IMR-90 (cell line): Measurements from ENCODE around the gene MPP4. TPM values are rescaled to one million over a fixed set of nuclear protein-coding genes. Genes with fewer than 3 reads are reported as not detected.

Experiments used
- ATAC-seq: fragments of 200-7000 bp; cut with Tn5 transposase; 2 replicates; pipeline ENCODE4 v1.9.1; 2020; ENCODE audit warnings: low read depth, mild to moderate bottlenecking, moderate library complexity
- BruUV-seq: library from RNA; stranded (reverse); fragments of 400-500 nt; replicated peaks from 2 replicates; lab custom pipeline; 2021; lab: Mats Ljungman, UMichigan
- CTCF ChIA-PET: fragments of 300-600 bp; formaldehyde crosslinking; extraction: SDS; loops from one replicate; lab custom pipeline; 2021; ENCODE audit warnings: antibody characterized with exemption; lab: Yijun Ruan, JAX
- POLR2A ChIA-PET: fragments of 300-600 bp; sonication (Branson Sonifier 250); formaldehyde crosslinking; loops from one replicate; lab custom pipeline; 2022; ENCODE audit warnings: antibody characterized with exemption; ENCODE audit not compliant: unreplicated experiment; lab: Charles Lee
- DNase-seq: peaks from one replicate; pipeline ENCODE4 v3.0.0; 2013
- H2AFZ ChIP-seq: replicated peaks from 2 replicates; pipeline ENCODE3; 2013; ENCODE audit warnings: low read length, mild to moderate bottlenecking; ENCODE audit not compliant: poor library complexity
- H2AK5ac ChIP-seq: 2 replicates; pipeline ENCODE4 v1.6.1; 2013; ENCODE audit warnings: low read depth, low read length, inconsistent platforms
- H2AK9ac ChIP-seq: replicated peaks from 2 replicates; pipeline ENCODE3; 2013; ENCODE audit warnings: mild to moderate bottlenecking, low read depth, low read length, moderate library complexity; ENCODE audit not compliant: poor library complexity
- H2BK120ac ChIP-seq: 2 replicates; pipeline ENCODE4 v1.6.1; 2013; ENCODE audit warnings: low read depth, low read length, inconsistent platforms
- H2BK15ac ChIP-seq: 3 replicates; pipeline ENCODE4 v1.6.1; 2013; ENCODE audit warnings: low read depth, low read length, inconsistent platforms
- H2BK20ac ChIP-seq: 2 replicates; pipeline ENCODE4 v1.6.1; 2013; ENCODE audit warnings: low read depth, mild to moderate bottlenecking, inconsistent platforms, low read length, moderate library complexity
- H2BK5ac ChIP-seq: 2 replicates; pipeline ENCODE4 v1.6.1; 2013; ENCODE audit warnings: mild to moderate bottlenecking, low read depth, low read length, inconsistent platforms; ENCODE audit not compliant: poor library complexity, severe bottlenecking
- H3K14ac ChIP-seq: replicated peaks from 2 replicates; pipeline ENCODE4 v1.6.1; 2013; ENCODE audit warnings: low read depth, low read length, inconsistent platforms
- H3K18ac ChIP-seq: 2 replicates; pipeline ENCODE4 v1.6.1; 2013; ENCODE audit warnings: low read depth, low read length, control low read depth
- H3K23ac ChIP-seq: 2 replicates; pipeline ENCODE4 v1.6.1; 2013; ENCODE audit warnings: low read depth, low read length, inconsistent platforms
- H3K27ac ChIP-seq: 2 replicates; pipeline ENCODE4 v1.5.1; 2013; ENCODE audit warnings: mild to moderate bottlenecking, control low read depth, low read length; ENCODE audit not compliant: insufficient read depth
- H3K27me3 ChIP-seq: 2 replicates; pipeline ENCODE4 v1.6.1; 2013; ENCODE audit warnings: low read length; ENCODE audit not compliant: control insufficient read depth, insufficient read depth
- H3K36me3 ChIP-seq: 2 replicates; pipeline ENCODE4 v1.6.1; 2013; ENCODE audit warnings: low read length, mixed read lengths; ENCODE audit not compliant: control insufficient read depth, insufficient read depth
- H3K4ac ChIP-seq: 2 replicates; pipeline ENCODE4 v1.6.1; 2013; ENCODE audit warnings: low read depth, low read length, inconsistent platforms
- H3K4me1 ChIP-seq: 2 replicates; pipeline ENCODE4 v1.6.1; 2013; ENCODE audit warnings: low read length, mixed read lengths; ENCODE audit not compliant: control insufficient read depth, insufficient read depth
- H3K4me2 ChIP-seq: 2 replicates; pipeline ENCODE4 v1.6.1; 2013; ENCODE audit warnings: low read depth, mild to moderate bottlenecking, control low read depth, low read length, moderate library complexity
- H3K4me3 ChIP-seq: 2 replicates; pipeline ENCODE4 v1.5.1; 2013; ENCODE audit warnings: low read depth, mild to moderate bottlenecking, control low read depth, low read length, moderate library complexity; ENCODE audit not compliant: insufficient read depth
- H3K56ac ChIP-seq: 2 replicates; pipeline ENCODE4 v1.6.1; 2013; ENCODE audit warnings: low read length, inconsistent platforms; ENCODE audit not compliant: insufficient read depth; ENCODE audit errors: extremely low read depth
- H3K79me1 ChIP-seq, 2 experiments: 2 replicates each; pipeline ENCODE4 v1.6.1; 2013; ENCODE audit warnings: low read length in 2 of 2, inconsistent platforms in 1 of 2, low read depth in 1 of 2
- H3K9ac ChIP-seq: 2 replicates; pipeline ENCODE4 v1.6.1; 2013; ENCODE audit warnings: low read depth, low read length, control low read depth
- H3K9me1 ChIP-seq: 2 replicates; pipeline ENCODE4 v1.6.1; 2013; ENCODE audit warnings: low read length, inconsistent platforms; ENCODE audit not compliant: insufficient read depth
- H3K9me3 ChIP-seq: 2 replicates; pipeline ENCODE4 v1.6.1; 2013; ENCODE audit warnings: low read length; ENCODE audit not compliant: control insufficient read depth, insufficient read depth
- H4K20me1 ChIP-seq: 2 replicates; pipeline ENCODE4 v1.6.1; 2013; ENCODE audit warnings: low read length, inconsistent platforms; ENCODE audit not compliant: insufficient read depth
- H4K5ac ChIP-seq: 2 replicates; pipeline ENCODE4 v1.6.1; 2013; ENCODE audit warnings: mild to moderate bottlenecking, low read depth, low read length, control low read depth
- H4K8ac ChIP-seq, 2 experiments: 2 replicates each; pipeline ENCODE4 v1.6.1; 2013; ENCODE audit warnings: low read depth in 2 of 2, low read length in 2 of 2, control low read depth in 1 of 2, inconsistent platforms in 1 of 2
- H4K91ac ChIP-seq: 2 replicates; pipeline ENCODE4 v1.6.1; 2013; ENCODE audit warnings: low read depth, low read length, inconsistent platforms; ENCODE audit not compliant: insufficient read depth
- BHLHE40 ChIP-seq: fragments of 150-350 bp; IDR thresholded peaks from 2 replicates; pipeline ENCODE4 v1.6.1; 2016; ENCODE audit warnings: mild to moderate bottlenecking, low read depth, low read length
- CTCF ChIP-seq: conservative IDR thresholded peaks from 2 replicates; pipeline ENCODE4 v1.5.1; 2012; ENCODE audit warnings: mild to moderate bottlenecking, low read depth, low read length, improper control_type of control experiment
- ELK1 ChIP-seq: fragments of 150-350 bp; IDR thresholded peaks from 2 replicates; pipeline ENCODE4 v1.6.1; 2016; ENCODE audit warnings: low read depth, mild to moderate bottlenecking, low read length, moderate library complexity, borderline replicate concordance
- FOS ChIP-seq: fragments of 150-350 bp; IDR thresholded peaks from 2 replicates; pipeline ENCODE4 v1.6.1; 2016; ENCODE audit warnings: low read depth, low read length
- MAFK ChIP-seq: IDR thresholded peaks from 2 replicates; pipeline ENCODE4 v1.6.1; 2012; ENCODE audit warnings: low read depth, low read length, improper control_type of control experiment
- MAZ ChIP-seq: IDR thresholded peaks from 2 replicates; pipeline ENCODE4 v1.6.1; 2012; ENCODE audit warnings: low read depth, mild to moderate bottlenecking, low read length, improper control_type of control experiment, moderate library complexity, borderline replicate concordance
- POLR2A ChIP-seq: IDR thresholded peaks from 2 replicates; pipeline ENCODE4 v1.6.1; 2012; ENCODE audit warnings: mild to moderate bottlenecking, low read depth, low read length
- RAD21 ChIP-seq: IDR thresholded peaks from 2 replicates; pipeline ENCODE4 v1.6.1; 2012; ENCODE audit warnings: low read length, improper control_type of control experiment
- WGBS, 2 experiments: methylation state at CpG; one replicate each; pipeline versions ENCODE4 v1.1.5 to v1.1.7; 2013; ENCODE audit warnings: missing lambda C conversion rate in 2 of 2; ENCODE audit not compliant: insufficient read length in 1 of 2; ENCODE audit errors: extremely low coverage in 2 of 2; 5-methylcytosine and 5-hydroxymethylcytosine counted together
- dilution Hi-C: fragments of 300-500 bp; cut with HindIII; formaldehyde crosslinking; loops from one replicate; pipeline ENCODE4 v1.14.3; 2018; ENCODE audit warnings: low sequenced_read_pairs; ENCODE audit not compliant: unreplicated experiment
- in situ Hi-C: fragments of 300-500 bp; cut with MboI; formaldehyde crosslinking; loops from 3 replicates; pipeline ENCODE4 v1.14.3; 2019; ENCODE audit warnings: low sequenced_read_pairs, inconsistent platforms, mixed read lengths
- intact Hi-C: fragments of 100-400 bp; cut with micrococcal nuclease; formaldehyde crosslinking; loops from 2 replicates; pipeline ENCODE4 v1.10.0; 2022
- polyA plus RNA-seq, 3 experiments: library from polyadenylated mRNA; depleted of rRNA; stranded (reverse); fragments of >200 nt; gene quantifications; 2 replicates each; pipeline ENCODE4 v1.2.3, GENCODE V29; 2012; ENCODE audit warnings: low replicate concordance in 1 of 3
- total RNA-seq: library from RNA; depleted of rRNA; stranded (reverse); fragments of >200 nt; gene quantifications from 2 replicates; pipeline ENCODE4 v1.2.3, GENCODE V29; 2012

The MPP4 gene
- total and polyA plus RNA-seq, 2 of the 4 experiments (the other 2 are of a cell fraction), result 11.8 to 14.9 TPM

GRCh38 chr2:201633661-201634249 is 64.7 kb downstream of the MPP4 start:
- H3K36me3 ChIP-seq, result peaks cover 26% of the 10 kb centered on the region
- POLR2A ChIA-PET, result no interaction called here
- intact Hi-C loops, result loop anchor here (5.0 kb wide), 1 partner anchor 241 kb away; no protein-coding TSS in a partner anchor

More at GRCh38 chr2:201633661-201634249, 64.7 kb downstream of the MPP4 start:
- Histone ChIP-seq H3K4me1 (no peaks in the 10 kb centered on the region), H4K8ac (no peak overlapping the region), H4K20me1 (no peaks in the 10 kb centered on the region), H2BK20ac (no peak overlapping the region), H3K4ac (no peak overlapping the region), H4K91ac (no peak overlapping the region), H3K9me1 (no peaks in the 10 kb centered on the region; the same call in 1 of the 2 replicates), H3K79me1 (0 out of 4 replicates have a peak, but pooled peaks cover 0 to under 1% of the 10 kb centered on the region in 2 experiments), H2AK9ac (no peak overlapping the region), H3K56ac (no peak overlapping the region), H3K23ac (no peak overlapping the region), H3K4me2 (no peak overlapping the region), H3K27ac (no peak overlapping the region), H3K4me3 (no peak overlapping the region), H2AFZ (no peak overlapping the region), H3K9me3 (no peaks in the 10 kb centered on the region), H3K18ac (no peak overlapping the region), H3K14ac (no peak overlapping the region), H3K9ac (no peak overlapping the region), H2BK15ac (no peak overlapping the region), H2AK5ac (no peak overlapping the region), H2BK5ac (no peak overlapping the region), H2BK120ac (no peak overlapping the region), H4K5ac (no peak overlapping the region), H3K27me3 (no peaks in the 10 kb centered on the region)
- no TSS peak for BruUV-seq
- dilution Hi-C loops, result no loop called here
- WGBS, 2 experiments, result 80% methylated on average over 1 of the region's 4 CpGs; no CpG with 5 or more reads in 1 of the 2 experiments
- DNase-seq, result peak; percentile 28
- in situ Hi-C loops, result no loop called here
- TF ChIP-seq BHLHE40, result no peak
- TF ChIP-seq ELK1, result no peak
- TF ChIP-seq MAZ, result no peak
- TF ChIP-seq CTCF, result no peak
- no peak for TF ChIP-seq MAFK
- no peak for TF ChIP-seq POLR2A
- no peak for TF ChIP-seq RAD21
- no peak for TF ChIP-seq FOS
- CTCF ChIA-PET, result interaction anchor here (0.6 kb wide), 1 partner anchor 431 kb away, joined by 3 read pairs; no protein-coding TSS in a partner anchor
- ATAC-seq, result peak; percentile 21; the same call in 1 of the 2 replicates
